Testis (tissue), 2 donors: ENCODE data around the gene SLC5A10.

Source experiments
- POLR2A ChIP-seq: fragments of 450-650 bp; IDR thresholded peaks from one replicate; pipeline ENCODE4 v1.6.1; 2017; ENCODE audit warnings: antibody characterized with exemption, mild to moderate bottlenecking, moderate library complexity
- TF ChIP-seq, protein P1 (sequence below), 3 experiments: fragments of 450-650 bp in 2 of 3; fragments of 200-600 bp in 1 of 3; sonication (generic) in 1 of 3; IDR thresholded peaks; one replicate each; pipeline ENCODE4 v1.5.1; 2016 to 2019; ENCODE audit warnings: antibody characterized with exemption in 3 of 3, mild to moderate bottlenecking in 2 of 3, moderate library complexity in 1 of 3

DNA sequence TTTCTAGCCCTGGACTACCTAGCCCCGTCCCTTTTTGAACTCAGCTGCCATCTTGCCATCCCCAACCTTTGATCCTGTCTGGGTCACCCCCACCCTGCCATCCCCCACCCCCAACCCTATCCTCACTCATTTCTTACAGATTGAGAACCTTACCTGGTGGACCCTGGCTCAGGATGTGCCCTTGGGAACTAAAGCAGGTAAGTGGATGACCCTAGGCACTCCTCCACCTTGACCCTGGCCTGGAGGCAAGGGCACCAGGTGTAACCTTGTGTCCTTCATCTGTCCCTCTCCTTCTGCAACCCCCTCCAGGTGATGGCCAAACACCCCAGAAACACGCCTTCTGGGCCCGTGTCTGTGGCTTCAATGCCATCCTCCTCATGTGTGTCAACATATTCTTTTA is 68.1 kb downstream of the SLC5A10 start:
- TF ChIP-seq, protein P1, sequence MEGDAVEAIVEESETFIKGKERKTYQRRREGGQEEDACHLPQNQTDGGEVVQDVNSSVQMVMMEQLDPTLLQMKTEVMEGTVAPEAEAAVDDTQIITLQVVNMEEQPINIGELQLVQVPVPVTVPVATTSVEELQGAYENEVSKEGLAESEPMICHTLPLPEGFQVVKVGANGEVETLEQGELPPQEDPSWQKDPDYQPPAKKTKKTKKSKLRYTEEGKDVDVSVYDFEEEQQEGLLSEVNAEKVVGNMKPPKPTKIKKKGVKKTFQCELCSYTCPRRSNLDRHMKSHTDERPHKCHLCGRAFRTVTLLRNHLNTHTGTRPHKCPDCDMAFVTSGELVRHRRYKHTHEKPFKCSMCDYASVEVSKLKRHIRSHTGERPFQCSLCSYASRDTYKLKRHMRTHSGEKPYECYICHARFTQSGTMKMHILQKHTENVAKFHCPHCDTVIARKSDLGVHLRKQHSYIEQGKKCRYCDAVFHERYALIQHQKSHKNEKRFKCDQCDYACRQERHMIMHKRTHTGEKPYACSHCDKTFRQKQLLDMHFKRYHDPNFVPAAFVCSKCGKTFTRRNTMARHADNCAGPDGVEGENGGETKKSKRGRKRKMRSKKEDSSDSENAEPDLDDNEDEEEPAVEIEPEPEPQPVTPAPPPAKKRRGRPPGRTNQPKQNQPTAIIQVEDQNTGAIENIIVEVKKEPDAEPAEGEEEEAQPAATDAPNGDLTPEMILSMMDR (IDR thresholded peaks at IDR 0.05) = no peak
- no peak for TF ChIP-seq POLR2A
